Prostate gland (tissue), 2 donors: Measurements from ENCODE around the gene BRCA1.

Source experiments
- POLR2A ChIP-seq: fragments of 450-650 bp; IDR thresholded peaks from one replicate; pipeline ENCODE4 v1.6.1; 2016; ENCODE audit warnings: antibody characterized with exemption, mild to moderate bottlenecking
- POLR2AphosphoS5 ChIP-seq: sonication (generic); formaldehyde crosslinking; IDR thresholded peaks from one replicate; pipeline ENCODE4 v1.6.1; 2017; ENCODE audit warnings: antibody characterized with exemption
- TF ChIP-seq, protein P1 (sequence below), 4 experiments: fragments of 200-600 bp in 2 of 4; fragments of 450-650 bp in 2 of 4; sonication (generic) in 2 of 4; IDR thresholded peaks; 1 replicate in 3 of 4; 2 replicates in 1 of 4; pipeline ENCODE4 v1.5.1; 2016 to 2019; ENCODE audit warnings: antibody characterized with exemption in 4 of 4, mild to moderate bottlenecking in 2 of 4, moderate library complexity in 2 of 4

DNA sequence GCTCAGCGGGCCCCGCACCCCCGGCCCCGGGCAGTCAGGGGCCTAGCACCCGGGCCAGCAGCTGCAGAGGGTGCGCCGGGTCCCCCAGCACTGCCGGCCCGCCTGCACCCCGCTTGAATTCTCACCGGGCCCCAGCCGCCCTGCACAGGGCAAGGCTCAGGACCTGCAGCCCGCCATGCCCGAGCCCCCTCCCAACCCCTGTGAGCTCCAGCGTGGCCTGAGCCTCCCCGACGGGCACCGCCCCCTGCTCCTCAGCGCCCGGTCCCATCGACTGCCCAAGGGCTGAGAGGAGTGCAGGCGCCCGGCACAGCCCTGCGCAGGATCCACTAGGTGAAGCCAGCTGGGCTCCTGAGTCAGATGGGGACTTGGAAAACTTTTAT, 1.7 kb upstream of the BRCA1 start:
- TF ChIP-seq POLR2A: no peak
- no peak for TF ChIP-seq POLR2AphosphoS5
- TF ChIP-seq, protein P1, sequence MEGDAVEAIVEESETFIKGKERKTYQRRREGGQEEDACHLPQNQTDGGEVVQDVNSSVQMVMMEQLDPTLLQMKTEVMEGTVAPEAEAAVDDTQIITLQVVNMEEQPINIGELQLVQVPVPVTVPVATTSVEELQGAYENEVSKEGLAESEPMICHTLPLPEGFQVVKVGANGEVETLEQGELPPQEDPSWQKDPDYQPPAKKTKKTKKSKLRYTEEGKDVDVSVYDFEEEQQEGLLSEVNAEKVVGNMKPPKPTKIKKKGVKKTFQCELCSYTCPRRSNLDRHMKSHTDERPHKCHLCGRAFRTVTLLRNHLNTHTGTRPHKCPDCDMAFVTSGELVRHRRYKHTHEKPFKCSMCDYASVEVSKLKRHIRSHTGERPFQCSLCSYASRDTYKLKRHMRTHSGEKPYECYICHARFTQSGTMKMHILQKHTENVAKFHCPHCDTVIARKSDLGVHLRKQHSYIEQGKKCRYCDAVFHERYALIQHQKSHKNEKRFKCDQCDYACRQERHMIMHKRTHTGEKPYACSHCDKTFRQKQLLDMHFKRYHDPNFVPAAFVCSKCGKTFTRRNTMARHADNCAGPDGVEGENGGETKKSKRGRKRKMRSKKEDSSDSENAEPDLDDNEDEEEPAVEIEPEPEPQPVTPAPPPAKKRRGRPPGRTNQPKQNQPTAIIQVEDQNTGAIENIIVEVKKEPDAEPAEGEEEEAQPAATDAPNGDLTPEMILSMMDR (IDR thresholded peaks at IDR 0.05): no peak
